OCI-LY1 (cell line): ENCODE data around the gene AK5.

Source experiments
- H2AFZ ChIP-seq: fragments of 200-600 bp; sonication (generic), shearing (Covaris generic); 2 replicates; pipeline ENCODE4 v1.6.0; 2014; ENCODE audit warnings: antibody characterized with exemption, mild to moderate bottlenecking, low read length
- H3F3A ChIP-seq: fragments of 200-600 bp; sonication (generic), shearing (Covaris generic); 2 replicates; pipeline ENCODE4 v1.6.0; 2014; ENCODE audit warnings: mild to moderate bottlenecking, antibody characterized with exemption, low read length, moderate library complexity; ENCODE audit not compliant: insufficient read depth
- H3K27ac ChIP-seq: fragments of 200-600 bp; sonication (generic); 2 replicates; pipeline ENCODE4 v1.5.1; 2014; ENCODE audit warnings: low read length, mixed run types, mild to moderate bottlenecking, low read depth; ENCODE audit not compliant: poor library complexity, severe bottlenecking
- H3K27me3 ChIP-seq: fragments of 200-600 bp; sonication (generic); 2 replicates; pipeline ENCODE4 v1.6.0; 2014; ENCODE audit warnings: antibody characterized with exemption, mild to moderate bottlenecking, low read length, moderate library complexity; ENCODE audit not compliant: insufficient read depth
- H3K36me3 ChIP-seq: fragments of 200-600 bp; sonication (generic); 2 replicates; pipeline ENCODE4 v1.6.1; 2014; ENCODE audit warnings: mild to moderate bottlenecking, antibody characterized with exemption, low read length, moderate library complexity, mixed read lengths; ENCODE audit not compliant: insufficient read depth
- H3K4me1 ChIP-seq: fragments of 200-600 bp; sonication (generic); 2 replicates; pipeline ENCODE4 v1.5.1; 2014; ENCODE audit warnings: mild to moderate bottlenecking, low read length, moderate library complexity; ENCODE audit not compliant: insufficient read depth, severe bottlenecking
- H3K4me2 ChIP-seq: fragments of 200-600 bp; sonication (generic), shearing (Covaris generic); 2 replicates; pipeline ENCODE4 v1.6.1; 2014; ENCODE audit warnings: low read length
- H3K4me3 ChIP-seq: fragments of 200-600 bp; sonication (generic); 2 replicates; pipeline ENCODE4 v1.5.1; 2014; ENCODE audit warnings: low read length, low read depth, mild to moderate bottlenecking, mixed read lengths; ENCODE audit not compliant: poor library complexity, severe bottlenecking
- H3K79me2 ChIP-seq: fragments of 200-600 bp; shearing (Covaris generic); 2 replicates; pipeline ENCODE4 v1.6.1; 2016; ENCODE audit warnings: mixed run types, low read length, mixed read lengths; ENCODE audit not compliant: insufficient read depth
- H3K9ac ChIP-seq: fragments of 200-600 bp; sonication (generic), shearing (Covaris generic); 2 replicates; pipeline ENCODE4 v1.6.1; 2014; ENCODE audit warnings: mild to moderate bottlenecking, low read length, mixed read lengths
- H3K9me2 ChIP-seq: fragments of 200-600 bp; sonication (generic), shearing (Covaris generic); 2 replicates; pipeline ENCODE4 v1.6.1; 2014; ENCODE audit warnings: low read depth, mild to moderate bottlenecking, low read length, mixed read lengths
- H3K9me3 ChIP-seq: fragments of 200-600 bp; shearing (Covaris generic); 2 replicates; pipeline ENCODE4 v1.6.1; 2014; ENCODE audit warnings: low read length, mixed read lengths
- H4K20me1 ChIP-seq: fragments of 200-600 bp; sonication (generic), shearing (Covaris generic); 2 replicates; pipeline ENCODE4 v1.6.0; 2016; ENCODE audit warnings: mild to moderate bottlenecking, low read length; ENCODE audit not compliant: insufficient read depth
- EZH2 ChIP-seq: fragments of 200-600 bp; sonication (generic), shearing (Covaris generic); IDR thresholded peaks from 2 replicates; pipeline ENCODE4 v1.8.0; 2017; ENCODE audit warnings: borderline replicate concordance, mixed run types, mild to moderate bottlenecking, antibody characterized with exemption, low read length, moderate library complexity, mixed read lengths
- TF ChIP-seq, protein P1 (sequence below): fragments of 200-600 bp; sonication (generic), shearing (Covaris generic); IDR thresholded peaks from 2 replicates; pipeline ENCODE4 v1.5.1; 2017; ENCODE audit warnings: mild to moderate bottlenecking, antibody characterized with exemption, low read length, moderate library complexity, mixed read lengths

Gene AK5

GRCh38 chr1:77582905-77583304 lies 301.1 kb downstream of the AK5 start:
- H3F3A ChIP-seq: no peaks in the 10 kb centered on the region
- H3K4me2 ChIP-seq: no peak overlapping the region
- no peaks in the 10 kb centered on the region for H3K9me2 ChIP-seq
- no peak overlapping the region for H3K4me3 ChIP-seq
- H4K20me1 ChIP-seq: no peaks in the 10 kb centered on the region
- no peaks in the 10 kb centered on the region for H3K27me3 ChIP-seq
- H3K79me2 ChIP-seq: no peaks in the 10 kb centered on the region
- H3K27ac ChIP-seq: no peak overlapping the region
- H2AFZ ChIP-seq: no peak overlapping the region
- H3K4me1 ChIP-seq: peaks cover 6% of the 10 kb centered on the region
- H3K9ac ChIP-seq: no peak overlapping the region
- no peaks in the 10 kb centered on the region for H3K9me3 ChIP-seq
- TF ChIP-seq EZH2: no peak
- TF ChIP-seq, protein P1, sequence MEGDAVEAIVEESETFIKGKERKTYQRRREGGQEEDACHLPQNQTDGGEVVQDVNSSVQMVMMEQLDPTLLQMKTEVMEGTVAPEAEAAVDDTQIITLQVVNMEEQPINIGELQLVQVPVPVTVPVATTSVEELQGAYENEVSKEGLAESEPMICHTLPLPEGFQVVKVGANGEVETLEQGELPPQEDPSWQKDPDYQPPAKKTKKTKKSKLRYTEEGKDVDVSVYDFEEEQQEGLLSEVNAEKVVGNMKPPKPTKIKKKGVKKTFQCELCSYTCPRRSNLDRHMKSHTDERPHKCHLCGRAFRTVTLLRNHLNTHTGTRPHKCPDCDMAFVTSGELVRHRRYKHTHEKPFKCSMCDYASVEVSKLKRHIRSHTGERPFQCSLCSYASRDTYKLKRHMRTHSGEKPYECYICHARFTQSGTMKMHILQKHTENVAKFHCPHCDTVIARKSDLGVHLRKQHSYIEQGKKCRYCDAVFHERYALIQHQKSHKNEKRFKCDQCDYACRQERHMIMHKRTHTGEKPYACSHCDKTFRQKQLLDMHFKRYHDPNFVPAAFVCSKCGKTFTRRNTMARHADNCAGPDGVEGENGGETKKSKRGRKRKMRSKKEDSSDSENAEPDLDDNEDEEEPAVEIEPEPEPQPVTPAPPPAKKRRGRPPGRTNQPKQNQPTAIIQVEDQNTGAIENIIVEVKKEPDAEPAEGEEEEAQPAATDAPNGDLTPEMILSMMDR: no peak
- H3K36me3 ChIP-seq: peaks cover 45% of the 10 kb centered on the region

DNA sequence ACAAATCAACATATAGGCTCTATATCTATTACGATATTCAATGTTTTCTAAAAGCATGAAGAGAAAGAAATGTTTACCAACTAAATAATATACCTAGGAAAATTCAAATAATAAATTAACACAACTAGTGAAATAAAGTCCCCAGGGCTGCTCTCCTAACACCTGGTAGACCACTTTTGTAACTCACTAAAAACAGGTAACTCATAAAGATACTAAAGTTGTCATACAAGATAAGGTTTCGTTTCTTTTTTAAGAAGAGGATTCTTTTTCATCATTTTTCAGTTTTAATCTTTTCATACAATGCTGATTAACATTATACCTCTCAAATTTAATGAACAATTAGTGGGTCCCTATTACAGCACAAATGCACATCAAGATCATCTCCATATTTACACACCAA lies 301.7 kb downstream of the AK5 start:
- no peaks in the 10 kb centered on the region for H3F3A ChIP-seq
- TF ChIP-seq, protein P1: no peak
- TF ChIP-seq EZH2: no peak
- H4K20me1 ChIP-seq: no peaks in the 10 kb centered on the region
- no peak overlapping the region for H3K4me3 ChIP-seq
- H3K4me1 ChIP-seq: peaks cover 6% of the 10 kb centered on the region
- H2AFZ ChIP-seq: no peak overlapping the region
- H3K9ac ChIP-seq: no peak overlapping the region
- H3K27me3 ChIP-seq: no peaks in the 10 kb centered on the region
- no peak overlapping the region for H3K4me2 ChIP-seq
- H3K27ac ChIP-seq: no peak overlapping the region
- H3K79me2 ChIP-seq: no peaks in the 10 kb centered on the region
- peaks cover 44% of the 10 kb centered on the region for H3K36me3 ChIP-seq
- no peaks in the 10 kb centered on the region for H3K9me3 ChIP-seq
- no peaks in the 10 kb centered on the region for H3K9me2 ChIP-seq

GRCh38 chr1:77584884-77585283 lies 303.1 kb downstream of the AK5 start:
- no peak overlapping the region for H3K4me2 ChIP-seq
- H3K9me3 ChIP-seq: no peaks in the 10 kb centered on the region
- no peak overlapping the region for H3K27ac ChIP-seq

More at GRCh38 chr1:77584884-77585283, 303.1 kb downstream of the AK5 start:
- Histone ChIP-seq H4K20me1 (no peaks in the 10 kb centered on the region), H3K9me2 (no peaks in the 10 kb centered on the region), H3K27me3 (no peaks in the 10 kb centered on the region), H3K4me3 (no peak overlapping the region), H3K4me1 (peaks cover 6% of the 10 kb centered on the region), H3K9ac (no peak overlapping the region), H3K36me3 (peaks cover 32% of the 10 kb centered on the region), H3F3A (no peaks in the 10 kb centered on the region), H2AFZ (no peak overlapping the region), H3K79me2 (no peaks in the 10 kb centered on the region)
- TF ChIP-seq, protein P1: no peak
- TF ChIP-seq EZH2: no peak
